Kidney (tissue), 14 donors: ENCODE results near the gene NKIRAS2. TPM values are rescaled to one million over a fixed set of nuclear protein-coding genes. Genes with fewer than 3 reads are reported as not detected.

Experiments used
- DNase-seq, 5 donors: peaks; one replicate each; pipeline ENCODE4 v3.0.0-alpha.2; 2013 to 2020
- FAIRE-seq: peaks from 2 replicates; lab custom pipeline; 2012; peaks lifted over from hg19 to GRCh38; lab: Jason Lieb, UNC
- H3K27ac ChIP-seq, 2 donors: one replicate each; pipeline ENCODE4 v1.7.0; 2013; ENCODE audit warnings: low read depth in 2 of 2, low read length in 2 of 2, inconsistent platforms in 1 of 2
- H3K27me3 ChIP-seq: one replicate; pipeline ENCODE4 v1.7.1; 2013; ENCODE audit warnings: low read length, inconsistent platforms; ENCODE audit not compliant: control insufficient read depth, insufficient read depth
- H3K36me3 ChIP-seq, 3 donors: one replicate each; pipeline versions ENCODE4 v1.7.0 to v1.7.1; 2013; ENCODE audit warnings: low read length in 3 of 3, control low read depth in 1 of 3, inconsistent platforms in 1 of 3; ENCODE audit not compliant: insufficient read depth in 3 of 3, control insufficient read depth in 2 of 3
- H3K4me1 ChIP-seq, 3 donors: one replicate each; pipeline versions ENCODE4 v1.7.0 to v1.7.1; 2013; ENCODE audit warnings: low read length in 3 of 3, inconsistent platforms in 1 of 3, low read depth in 1 of 3; ENCODE audit not compliant: control insufficient read depth in 2 of 3, insufficient read depth in 2 of 3
- H3K4me3 ChIP-seq, 3 donors: one replicate each; pipeline versions ENCODE4 v1.7.0 to v1.8.1; 2013; ENCODE audit warnings: low read length in 3 of 3, control low read depth in 1 of 3, inconsistent platforms in 1 of 3
- H3K9ac ChIP-seq, 3 donors: one replicate each; pipeline versions ENCODE4 v1.7.0 to v1.7.1; 2013; ENCODE audit warnings: low read length in 3 of 3, control low read depth in 1 of 3, inconsistent platforms in 1 of 3
- H3K9me3 ChIP-seq, 3 donors: one replicate each; pipeline versions ENCODE4 v1.7.0 to v1.7.1; 2013; ENCODE audit warnings: low read length in 3 of 3, control low read depth in 1 of 3, inconsistent platforms in 1 of 3; ENCODE audit not compliant: control insufficient read depth in 2 of 3, insufficient read depth in 1 of 3
- CTCF ChIP-seq: IDR thresholded peaks from 3 replicates; pipeline ENCODE4 v1.5.1; 2012; ENCODE audit warnings: mild to moderate bottlenecking, moderate library complexity, borderline replicate concordance; ENCODE audit not compliant: insufficient read depth; ENCODE audit errors: extremely low read depth
- intact Hi-C: fragments of 100-400 bp; cut with DNase I; formaldehyde crosslinking; loops from one replicate; pipeline ENCODE4 v1.11.1; 2022
- polyA plus RNA-seq: library from polyadenylated mRNA; stranded (reverse); fragments of 350-450 nt; fragmentation: Illumina TruSeq; extraction: RNeasy Lipid Tissue Mini Kit (QIAGEN cat#74804); gene quantifications from one replicate; pipeline ENCODE4 v1.2.3, GENCODE V29; 2014; ENCODE audit warnings: low read depth, low replicate concordance; ENCODE audit not compliant: insufficient read depth
- total RNA-seq: library from RNA; stranded (reverse); fragmentation: NEBNext Ultra II Directional; extraction: Animal tissue kit (Norgen Biotek cat#: 25700); gene quantifications from one replicate; pipeline ENCODE4 v1.2.1, GENCODE V29; 2021
- donor health status: control.
- donor health status: control.
- donor health status: control.
- donor health status: control.
- donor health status: control.
- donor health status: DM: yes; HTN: yes; CAD: no.
- donor health status: Normal renal cell carcinoma (clear cell type).

NKIRAS2 gene
- total and polyA plus RNA-seq, 2 donors from 2014 or later: 21.2 to 26.8 TPM

DNA sequence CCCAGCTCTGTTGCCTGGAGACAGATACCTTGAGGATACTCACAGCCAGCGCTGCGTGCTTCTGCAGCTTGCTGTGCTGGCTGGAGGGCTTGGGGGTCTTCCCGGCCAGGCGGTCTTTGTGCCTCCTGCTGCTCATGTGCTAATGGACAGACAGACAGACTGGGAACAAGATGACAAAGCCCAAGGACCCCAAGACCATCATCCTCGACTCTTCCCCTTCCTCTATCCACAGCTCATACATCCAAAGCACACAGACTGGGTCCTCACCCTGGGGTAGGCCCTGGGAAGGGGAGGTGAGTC lies 7.7 kb downstream of the NKIRAS2 start:
- intact Hi-C loops: no loop called here
- FAIRE-seq: no peak

GRCh38 chr17:42027961-42028790 lies 8.3 kb downstream of the NKIRAS2 start:
- FAIRE-seq (no peak), DNase-seq (peak in 3 of 5 donors; percentile 51 to 59 (median 58))
- TF ChIP-seq CTCF: no peak
- peaks cover 0 to 11% (median 8%) of the 10 kb centered on the region in 3 donors for H3K36me3 ChIP-seq
- H3K27me3 ChIP-seq: no peaks in the 10 kb centered on the region
- H3K9ac ChIP-seq: no peak overlapping the region
- peaks cover 0 to 6% (median 0%) of the 10 kb centered on the region in 3 donors for H3K4me1 ChIP-seq
- intact Hi-C loops: no loop called here
- H3K4me3 ChIP-seq: no peak overlapping the region
- no peaks in the 10 kb centered on the region for H3K9me3 ChIP-seq
- no peak overlapping the region for H3K27ac ChIP-seq

More for the DNA sequence above, 7.7 kb downstream of the NKIRAS2 start:
- peaks cover 0 to 6% (median 0%) of the 10 kb centered on the region in 3 donors for H3K4me1 ChIP-seq
- no peaks in the 10 kb centered on the region for H3K27me3 ChIP-seq
- H3K9ac ChIP-seq: no peak overlapping the region
- peaks cover 0 to 14% (median 8%) of the 10 kb centered on the region in 3 donors for H3K36me3 ChIP-seq
- H3K4me3 ChIP-seq: no peak overlapping the region
- no peak for DNase-seq
- H3K27ac ChIP-seq: no peak overlapping the region
- no peak for TF ChIP-seq CTCF
- H3K9me3 ChIP-seq: no peaks in the 10 kb centered on the region

- H3K9ac ChIP-seq: no peak overlapping the region
- peaks cover 0 to 6% (median 0%) of the 10 kb centered on the region in 3 donors for H3K4me1 ChIP-seq
- intact Hi-C loops: no loop called here
- H3K27ac ChIP-seq: no peak overlapping the region
- TF ChIP-seq CTCF: no peak
- DNase-seq: no peak
- no peaks in the 10 kb centered on the region for H3K27me3 ChIP-seq
- H3K4me3 ChIP-seq: no peak overlapping the region
- H3K9me3 ChIP-seq: no peaks in the 10 kb centered on the region
- no peak for FAIRE-seq
- peaks cover 0 to 7% (median 5%) of the 10 kb centered on the region in 3 donors for H3K36me3 ChIP-seq
Observed at GRCh38 chr17:42028791-42029127, 8.9 kb downstream of the NKIRAS2 start.
